Mesenteric fat pad (tissue), 1 donor: ENCODE data around the gene SGK1. TPM values are rescaled to one million over a fixed set of nuclear protein-coding genes. Genes with fewer than 3 reads are reported as not detected.
"Not testable (repeated sequence)": the region's sequence is repeated elsewhere in the genome, so short reads cannot be mapped to it uniquely, and the experiment has no call there.

Experiments
- DNase-seq: peaks from one replicate; pipeline ENCODE4 v3.0.0-alpha.2; 2020; ENCODE audit warnings: low spot score
- total RNA-seq: library from RNA; stranded (reverse); fragmentation: NEBNext Ultra II Directional; extraction: Animal tissue kit (Norgen Biotek cat#: 25700); gene quantifications from one replicate; pipeline ENCODE4 v1.2.1, GENCODE V29; 2021
- donor health status: DM: yes; HTN: yes; CAD: no.

The SGK1 gene
- total RNA-seq, 1 donor from 2014 or later, result 265 TPM

GRCh38 chr6:134307075-134307474, 10.8 kb downstream of the SGK1 start:
- DNase-seq, result no peak

GRCh38 chr6:134304381-134304780, 13.5 kb downstream of the SGK1 start:
- not testable (repeated sequence) for DNase-seq

- DNase-seq, result no peak
Observed at GRCh38 chr6:134303891-134304290, 14.0 kb downstream of the SGK1 start.

- no peak for DNase-seq
Observed at GRCh38 chr6:134299236-134299635, 18.7 kb downstream of the SGK1 start.

- no peak for DNase-seq
Observed at GRCh38 chr6:134296762-134297161, 21.1 kb downstream of the SGK1 start.

- DNase-seq, result no peak
Observed at GRCh38 chr6:134295953-134296553, 21.9 kb downstream of the SGK1 start.

GRCh38 chr6:134293659-134294161, 24.2 kb downstream of the SGK1 start:
- no peak for DNase-seq

- no peak for DNase-seq
Observed at GRCh38 chr6:134291156-134291555, 26.8 kb downstream of the SGK1 start.

GRCh38 chr6:134289204-134289575, 28.7 kb downstream of the SGK1 start:
- no peak for DNase-seq

- DNase-seq, result no peak
Observed at GRCh38 chr6:134288538-134289203, 29.2 kb downstream of the SGK1 start.

GRCh38 chr6:134287859-134288537, 29.9 kb downstream of the SGK1 start:
- DNase-seq, result no peak

GRCh38 chr6:134282816-134283215, 35.1 kb downstream of the SGK1 start:
- DNase-seq, result no peak

GRCh38 chr6:134281388-134281787, 36.5 kb downstream of the SGK1 start:
- no peak for DNase-seq

- no peak for DNase-seq
Observed at GRCh38 chr6:134278000-134278399, 39.9 kb downstream of the SGK1 start.

GRCh38 chr6:134276891-134277377, 41.0 kb downstream of the SGK1 start:
- not testable (repeated sequence) for DNase-seq

- no peak for DNase-seq
Observed at GRCh38 chr6:134272374-134272773, 45.5 kb downstream of the SGK1 start.

GRCh38 chr6:134267917-134268361, 50.0 kb downstream of the SGK1 start:
- DNase-seq, result no peak

GRCh38 chr6:134266776-134267175, 51.1 kb downstream of the SGK1 start:
- no peak for DNase-seq

- DNase-seq, result no peak
Observed at GRCh38 chr6:134261766-134262165, 56.1 kb downstream of the SGK1 start.

- DNase-seq, result no peak
Observed at GRCh38 chr6:134258849-134259306, 59.0 kb downstream of the SGK1 start.

GRCh38 chr6:134257516-134257915, 60.4 kb downstream of the SGK1 start:
- DNase-seq, result no peak

GRCh38 chr6:134256862-134257261, 61.0 kb downstream of the SGK1 start:
- no peak for DNase-seq
